ENCODE measurements around the gene CRB3. TPM values are rescaled to one million over a fixed set of nuclear protein-coding genes. Genes with fewer than 3 reads are reported as not detected.
"Not testable (repeated sequence)": the region's sequence is repeated elsewhere in the genome, so short reads cannot be mapped to it uniquely, and the experiment has no call there.

Gene CRB3
- polyA plus RNA-seq, 6 donors from 2014 or later: 0.88 to 1.6 TPM; not detected in 4

DNA sequence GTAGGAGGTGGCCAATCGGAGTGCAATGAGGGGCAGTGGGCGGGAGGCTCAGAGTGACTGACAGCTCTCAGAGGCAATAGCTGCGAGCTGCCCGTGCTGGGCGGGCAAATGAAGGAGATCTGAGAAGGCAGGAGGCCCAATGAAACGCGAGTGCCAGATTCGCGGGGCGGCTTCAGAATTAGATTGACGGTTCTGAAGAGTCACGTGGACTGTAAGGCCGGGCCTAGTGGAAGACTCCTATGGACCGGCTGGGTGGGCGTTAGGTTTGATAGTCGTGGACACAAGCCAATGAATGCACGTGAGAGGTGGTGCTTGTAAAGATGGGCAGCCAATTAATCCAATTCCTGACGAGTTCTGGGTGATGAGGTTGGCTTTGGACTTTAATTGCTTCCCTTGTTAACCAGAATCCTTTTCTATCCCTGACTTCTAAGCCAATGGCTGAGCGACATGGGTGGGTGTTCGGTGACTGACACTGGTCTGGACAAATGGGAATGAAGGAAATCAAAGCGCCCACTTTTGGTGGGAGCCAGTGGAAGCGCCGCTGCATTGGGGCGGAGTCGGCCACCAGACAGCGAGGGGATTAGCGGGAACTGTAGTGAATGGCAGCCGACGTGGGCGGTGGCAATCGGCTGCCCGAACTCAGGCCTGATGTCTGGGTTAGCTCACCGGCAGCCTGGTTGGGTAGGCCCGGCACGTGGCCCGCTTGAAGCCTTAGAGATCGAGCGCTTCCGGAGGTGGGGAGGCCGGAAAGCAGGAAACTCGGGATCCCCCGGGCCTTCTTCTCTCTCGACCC is 38.9 kb upstream of the CRB3 start:
- H3K4me3 Mint-ChIP-seq: peak overlapping the region; percentile 56 to 94 (median 86)
- H3K36me3 Mint-ChIP-seq: no peaks in the 10 kb centered on the region
- H3K27me3 Mint-ChIP-seq: peaks cover 0 to 6% (median 0%) of the 10 kb centered on the region in 3 donors
- DNase-seq (peak; percentile 99), ATAC-seq (ENCODE audit: low read depth in 2 of 2) (peak; percentile 82 to 85)
- peaks cover 35 to 39% (median 37%) of the 10 kb centered on the region in 3 donors for H3K4me1 Mint-ChIP-seq
- H3K27ac Mint-ChIP-seq: peak overlapping the region; percentile 76 to 99 (median 89)
- H3K9me3 Mint-ChIP-seq: peaks cover 0 to 4% (median 0%) of the 10 kb centered on the region in 7 donors

DNA sequence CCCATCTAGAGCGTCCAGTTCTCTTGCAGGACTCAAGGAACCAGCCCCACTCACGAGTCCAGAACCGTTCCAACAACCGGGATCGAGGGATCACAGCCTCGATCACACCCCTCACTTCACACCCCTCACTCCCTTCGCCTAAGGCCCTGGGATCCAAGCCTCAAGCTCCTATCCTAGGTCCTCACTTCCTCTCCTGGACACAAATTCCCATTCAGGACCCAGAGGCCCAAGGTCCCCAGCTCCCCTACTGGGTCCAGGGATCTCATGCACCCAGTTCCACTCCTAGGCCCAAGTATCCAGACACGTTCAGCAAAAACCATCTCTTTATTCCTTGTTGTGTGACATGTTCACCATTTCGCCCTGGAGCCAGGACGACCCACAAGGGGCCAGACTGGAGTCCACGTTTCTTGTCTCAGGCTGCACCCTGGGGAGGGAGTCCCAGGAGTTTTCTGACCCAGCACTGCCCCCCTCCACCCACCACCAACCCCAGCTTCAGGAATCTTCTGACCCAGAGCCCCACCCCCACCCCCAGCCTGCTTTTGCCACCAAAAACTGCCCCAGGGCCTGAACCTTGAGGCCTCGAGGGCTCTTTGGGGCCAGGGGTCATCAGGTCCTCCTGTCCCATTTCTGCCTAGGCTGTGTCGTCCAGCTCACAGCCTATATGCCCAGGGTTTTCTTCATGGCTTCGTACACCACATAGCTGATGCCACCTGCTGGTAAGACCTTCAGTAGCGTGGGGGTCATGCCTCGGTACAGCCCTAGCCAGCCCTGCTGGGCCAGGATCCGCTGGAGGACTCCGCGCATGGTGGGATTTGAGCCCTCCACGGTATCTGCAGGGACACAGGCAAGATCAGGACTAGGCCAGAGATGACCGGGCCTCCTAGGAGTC is 38.1 kb upstream of the CRB3 start:
- Mint-ChIP-seq H3K36me3 (no peaks in the 10 kb centered on the region), H3K27ac (peak overlapping the region; percentile 76 to 99 (median 89)), H3K27me3 (peaks cover 0 to 6% (median 0%) of the 10 kb centered on the region in 3 donors), H3K4me3 (peak overlapping the region in 7 of 8 donors; percentile 56 to 94 (median 86)), H3K9me3 (peaks cover 0 to 4% (median 0%) of the 10 kb centered on the region in 7 donors), H3K4me1 (peaks cover 35 to 39% (median 37%) of the 10 kb centered on the region in 3 donors)
- no peak for ATAC-seq (ENCODE audit: low read depth in 2 of 2)
- no peak for DNase-seq

DNA sequence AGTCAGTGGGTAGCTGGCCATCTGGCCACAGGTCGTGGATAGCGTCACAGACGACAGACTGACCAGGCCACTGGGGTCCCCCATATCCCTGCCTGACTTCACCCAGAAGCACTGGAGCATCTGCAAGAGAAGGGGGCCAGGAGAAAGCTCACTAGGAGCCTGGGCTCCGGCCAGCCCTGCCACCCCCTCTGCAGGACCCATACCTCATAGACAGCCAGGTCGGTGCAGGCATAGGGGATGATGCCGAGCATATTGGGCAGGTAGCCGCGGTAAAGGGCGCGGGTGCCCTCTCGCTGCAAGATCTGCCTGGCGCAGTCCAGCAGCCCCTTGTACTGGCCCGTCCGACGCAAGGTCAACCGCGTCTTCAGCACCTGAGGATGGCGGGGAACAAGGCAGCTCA is 36.9 kb upstream of the CRB3 start:
- Mint-ChIP-seq H3K4me1 (peaks cover 27 to 38% (median 31%) of the 10 kb centered on the region in 3 donors), H3K27ac (no peak overlapping the region), H3K9me3 (peaks cover 0 to 4% (median 0%) of the 10 kb centered on the region in 7 donors), H3K27me3 (peaks cover 0 to 15% (median 8%) of the 10 kb centered on the region in 3 donors), H3K36me3 (no peaks in the 10 kb centered on the region), H3K4me3 (no peak overlapping the region)
- ATAC-seq (ENCODE audit: low read depth in 2 of 2) (no peak), DNase-seq (no peak)

DNA sequence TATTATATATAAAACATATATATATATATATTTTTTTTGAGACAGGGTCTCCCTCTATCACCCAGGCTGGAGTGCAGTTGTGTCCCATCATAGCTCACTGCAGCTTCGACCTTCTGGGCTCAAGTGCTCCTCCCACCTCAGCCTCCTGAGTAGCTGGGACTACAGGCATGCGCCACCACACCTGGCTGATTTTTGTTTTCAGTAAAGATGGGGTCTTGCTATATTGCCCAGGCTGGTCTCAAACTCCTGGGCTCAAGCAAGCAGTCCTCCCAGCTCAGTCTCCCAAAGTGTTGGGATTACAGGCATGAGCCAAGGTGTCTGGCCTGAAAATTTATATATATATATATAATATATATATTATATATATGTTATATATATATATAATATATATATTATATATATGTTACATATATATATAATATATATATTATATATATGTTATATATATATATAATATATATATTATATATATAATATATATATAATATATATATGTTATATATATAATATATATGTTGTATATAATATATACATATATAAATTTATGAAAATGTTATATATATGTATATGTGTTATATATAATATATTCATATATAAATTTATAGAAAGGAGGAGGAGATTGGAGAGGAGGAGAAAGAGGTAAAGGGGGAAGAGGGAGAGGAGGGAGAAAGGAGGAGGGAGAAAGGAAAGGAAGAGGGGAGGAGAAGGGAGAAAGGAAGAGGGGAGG is 35.2 kb upstream of the CRB3 start:
- not testable (repeated sequence) for DNase-seq; H3K27ac Mint-ChIP-seq; H3K9me3 Mint-ChIP-seq; ATAC-seq (ENCODE audit: low read depth in 2 of 2); H3K36me3 Mint-ChIP-seq; H3K4me3 Mint-ChIP-seq
- peaks cover 10 to 21% (median 14%) of the 10 kb centered on the region in 3 donors for H3K4me1 Mint-ChIP-seq
- peaks cover 0 to 15% (median 8%) of the 10 kb centered on the region in 3 donors for H3K27me3 Mint-ChIP-seq

DNA sequence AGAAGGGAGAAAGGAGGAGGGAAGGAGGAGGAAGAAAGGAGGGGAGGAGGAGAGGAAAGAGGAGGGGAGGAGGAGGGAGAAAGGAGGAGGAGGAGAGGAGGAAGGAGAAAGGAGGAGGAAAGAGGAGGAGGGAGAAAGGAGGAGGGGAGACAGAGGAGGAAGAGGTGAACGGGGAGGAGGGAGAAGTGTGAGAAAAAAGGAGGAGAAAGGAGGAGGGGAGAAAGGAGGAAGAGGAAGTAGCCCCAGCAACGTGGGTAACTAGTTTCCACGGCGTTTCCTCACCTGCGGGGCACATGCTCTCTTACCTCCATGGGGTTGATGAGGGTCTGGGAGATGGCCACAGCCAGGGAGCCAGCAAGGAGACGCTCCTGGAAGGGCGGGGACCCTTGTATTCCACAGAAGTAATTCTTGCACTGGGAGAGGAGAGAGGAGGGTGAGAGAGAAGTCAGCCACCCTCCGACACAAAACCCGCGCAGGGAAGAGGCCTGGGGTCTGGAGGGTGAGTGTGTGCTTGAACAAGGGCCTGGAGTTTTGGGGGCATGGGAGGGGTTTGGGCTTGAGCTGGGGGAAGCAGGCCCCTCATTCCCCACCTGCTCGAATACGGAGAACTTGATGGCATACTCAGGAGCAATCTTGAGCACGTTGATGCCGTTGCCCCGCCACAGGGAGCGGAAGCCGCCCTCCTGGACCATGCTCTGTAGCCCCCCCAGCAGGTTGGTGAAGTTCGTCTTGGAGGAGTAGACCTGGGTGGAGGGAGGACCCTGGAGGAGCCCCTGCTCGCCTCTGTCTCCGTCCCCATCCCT is 34.5 kb upstream of the CRB3 start:
- H3K4me3 Mint-ChIP-seq: no peak overlapping the region
- no peak overlapping the region for H3K27ac Mint-ChIP-seq
- no peaks in the 10 kb centered on the region for H3K36me3 Mint-ChIP-seq
- ATAC-seq (ENCODE audit: low read depth in 2 of 2) (no peak), DNase-seq (no peak)
- peaks cover 0 to 15% (median 8%) of the 10 kb centered on the region in 3 donors for H3K27me3 Mint-ChIP-seq
- peaks cover 10 to 20% (median 14%) of the 10 kb centered on the region in 3 donors for H3K4me1 Mint-ChIP-seq
- peaks cover 0 to 4% (median 0%) of the 10 kb centered on the region in 7 donors for H3K9me3 Mint-ChIP-seq

DNA sequence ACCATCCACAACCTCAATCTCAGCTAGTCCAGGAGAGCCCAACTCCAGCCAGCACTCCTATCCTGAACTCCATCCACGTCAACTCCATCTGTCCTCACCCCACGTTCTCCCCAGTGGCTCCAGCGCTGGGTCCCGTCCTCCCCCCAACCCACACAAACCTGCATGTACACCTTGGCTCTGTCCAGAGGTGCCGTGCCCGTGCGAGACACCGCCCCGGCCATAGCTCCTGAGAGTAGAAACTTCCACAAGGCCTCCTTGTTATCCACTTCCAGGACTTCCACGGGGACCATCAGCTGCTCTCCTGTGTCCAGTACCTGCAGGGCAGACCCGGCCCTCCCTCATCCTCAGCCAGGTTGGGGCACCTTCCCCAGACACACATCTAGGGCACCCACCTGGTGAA is 32.2 kb upstream of the CRB3 start:
- Mint-ChIP-seq H3K4me3 (peak overlapping the region in 1 of 8 donors; percentile 2), H3K36me3 (no peaks in the 10 kb centered on the region), H3K27ac (peak overlapping the region in 1 of 6 donors; percentile 73), H3K27me3 (peaks cover 0 to 15% (median 8%) of the 10 kb centered on the region in 3 donors), H3K4me1 (peaks cover 0 to 9% (median 5%) of the 10 kb centered on the region in 3 donors), H3K9me3 (peaks cover 0 to 2% (median 0%) of the 10 kb centered on the region in 7 donors)
- DNase-seq: no peak
- no peak for ATAC-seq (ENCODE audit: low read depth in 2 of 2)

DNA sequence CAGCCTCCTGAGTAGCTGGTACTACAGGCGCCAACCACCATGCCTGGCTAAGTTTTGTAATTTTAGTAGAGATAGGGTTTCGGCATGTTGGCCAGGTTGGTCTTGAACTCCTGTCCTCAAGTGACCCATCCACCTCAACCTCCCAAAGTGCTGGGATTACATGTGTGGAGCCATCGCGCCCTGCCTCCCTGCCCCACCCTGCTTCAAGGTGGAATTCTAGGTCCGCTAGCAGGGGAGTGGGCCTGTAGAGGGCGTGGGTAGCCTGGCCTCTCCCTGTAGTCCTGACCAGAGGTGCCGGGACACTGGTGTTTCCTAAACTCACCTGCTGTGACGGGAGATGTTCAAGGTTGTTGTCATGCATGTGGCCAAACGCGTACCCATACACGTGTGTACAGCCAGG is 30.9 kb upstream of the CRB3 start:
- H3K27me3 Mint-ChIP-seq: peaks cover 0 to 10% (median 8%) of the 10 kb centered on the region in 3 donors
- no peak for DNase-seq
- no peak overlapping the region for H3K4me3 Mint-ChIP-seq
- H3K36me3 Mint-ChIP-seq: no peaks in the 10 kb centered on the region
- ATAC-seq (ENCODE audit: low read depth in 2 of 2): no peak
- H3K4me1 Mint-ChIP-seq: peaks cover 0 to 9% (median 5%) of the 10 kb centered on the region in 3 donors
- H3K27ac Mint-ChIP-seq: no peak overlapping the region
- H3K9me3 Mint-ChIP-seq: peaks cover 0 to 2% (median 0%) of the 10 kb centered on the region in 7 donors

DNA sequence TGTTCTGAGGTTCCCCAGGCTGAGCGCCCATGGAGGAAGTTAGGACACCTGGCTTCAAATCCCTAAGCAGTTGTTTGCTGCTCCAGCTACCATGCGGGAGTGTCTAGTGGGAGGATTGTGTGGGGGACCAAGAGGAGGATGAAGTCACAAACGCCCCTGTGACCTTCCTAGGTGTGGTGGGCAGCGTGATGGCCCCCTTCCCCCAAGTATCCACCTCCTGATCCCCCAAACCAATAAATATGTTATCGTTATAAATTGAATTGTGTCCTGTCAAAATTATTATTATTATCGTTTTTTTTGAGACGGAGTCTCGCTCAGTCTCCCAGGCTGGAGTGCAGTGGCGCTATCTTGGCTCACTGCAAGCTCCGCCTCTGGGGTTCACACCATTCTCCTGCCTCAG is 30.4 kb upstream of the CRB3 start, which contains the start of gene SLC25A41:
Gene SLC25A41, minus strand, starts transcription at position 101 of the 400 bp plus-strand sequence. Its CDS starts 70 bp downstream, at position 31.
- no peak for DNase-seq
- peaks cover 0 to 9% (median 5%) of the 10 kb centered on the region in 3 donors for H3K4me1 Mint-ChIP-seq
- peaks cover 0 to 15% (median 8%) of the 10 kb centered on the region in 3 donors for H3K27me3 Mint-ChIP-seq
- no peak within 1 kb of the TSS for H3K27ac Mint-ChIP-seq
- H3K36me3 Mint-ChIP-seq: no peaks in the 10 kb centered on the region
- H3K9me3 Mint-ChIP-seq: peaks cover 0 to 2% (median 0%) of the 10 kb centered on the region in 7 donors
- no peak for ATAC-seq (ENCODE audit: low read depth in 2 of 2)
- peak within 1 kb of the TSS in 1 of 8 donors; percentile 15 for H3K4me3 Mint-ChIP-seq

DNA sequence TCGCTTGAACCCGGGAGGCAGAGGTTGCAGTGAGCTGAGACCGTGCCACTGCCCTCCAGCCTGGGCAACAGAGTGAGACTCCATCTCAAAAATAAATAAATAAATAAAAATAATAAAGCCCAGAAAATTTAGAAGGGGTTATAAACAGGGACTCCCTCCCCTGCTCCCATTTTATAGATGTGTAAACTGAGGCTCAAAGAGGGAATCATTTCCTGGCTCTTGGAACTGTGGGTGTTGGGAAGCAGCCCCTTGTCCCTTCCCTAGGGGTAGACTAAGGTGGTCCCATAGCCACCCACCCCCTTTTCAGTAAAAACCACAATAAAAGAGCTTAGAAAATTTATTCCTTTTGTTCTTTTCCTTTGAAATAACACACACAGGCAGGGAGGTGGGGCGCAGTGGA is 24.3 kb upstream of the CRB3 start:
- H3K27ac Mint-ChIP-seq: no peak overlapping the region
- no peaks in the 10 kb centered on the region for H3K36me3 Mint-ChIP-seq
- ATAC-seq (ENCODE audit: low read depth in 2 of 2) (no peak), DNase-seq (no peak)
- H3K4me3 Mint-ChIP-seq: no peak overlapping the region
- H3K9me3 Mint-ChIP-seq: peaks cover 0 to 1% (median 0%) of the 10 kb centered on the region in 7 donors
- peaks cover 0 to 3% (median 0%) of the 10 kb centered on the region in 3 donors for H3K4me1 Mint-ChIP-seq
- H3K27me3 Mint-ChIP-seq: peaks cover 0 to 9% (median 0%) of the 10 kb centered on the region in 3 donors

DNA sequence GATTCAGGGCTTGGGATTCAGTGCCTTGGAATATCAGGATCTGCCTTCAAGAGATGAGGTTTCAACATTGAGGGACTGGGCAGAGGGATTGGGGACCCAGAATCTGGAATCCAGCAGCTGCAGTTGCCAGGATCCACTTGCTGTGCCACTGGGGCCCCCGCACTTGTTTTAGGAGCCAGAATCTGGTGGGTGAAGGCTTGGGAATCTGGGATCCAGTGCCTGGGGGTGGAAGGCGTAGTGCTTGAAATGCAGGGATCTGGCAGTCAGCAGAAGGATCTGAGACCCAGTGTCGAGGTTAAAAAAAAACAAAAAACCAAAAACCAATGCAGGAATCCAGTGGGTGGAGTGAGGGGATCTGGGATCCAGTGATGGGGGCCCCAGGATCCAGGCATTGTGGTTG is 23.2 kb upstream of the CRB3 start:
- DNase-seq (no peak), ATAC-seq (ENCODE audit: low read depth in 2 of 2) (no peak)
- Mint-ChIP-seq H3K4me3 (no peak overlapping the region), H3K27me3 (peaks cover 0 to 9% (median 0%) of the 10 kb centered on the region in 3 donors), H3K36me3 (peaks cover 0 to under 1% of the 10 kb centered on the region in 2 donors), H3K27ac (peak overlapping the region in 2 of 6 donors; percentile 24 to 30), H3K4me1 (peaks cover 0 to 3% (median 0%) of the 10 kb centered on the region in 3 donors), H3K9me3 (peaks cover 0 to 2% (median 0%) of the 10 kb centered on the region in 7 donors)

DNA sequence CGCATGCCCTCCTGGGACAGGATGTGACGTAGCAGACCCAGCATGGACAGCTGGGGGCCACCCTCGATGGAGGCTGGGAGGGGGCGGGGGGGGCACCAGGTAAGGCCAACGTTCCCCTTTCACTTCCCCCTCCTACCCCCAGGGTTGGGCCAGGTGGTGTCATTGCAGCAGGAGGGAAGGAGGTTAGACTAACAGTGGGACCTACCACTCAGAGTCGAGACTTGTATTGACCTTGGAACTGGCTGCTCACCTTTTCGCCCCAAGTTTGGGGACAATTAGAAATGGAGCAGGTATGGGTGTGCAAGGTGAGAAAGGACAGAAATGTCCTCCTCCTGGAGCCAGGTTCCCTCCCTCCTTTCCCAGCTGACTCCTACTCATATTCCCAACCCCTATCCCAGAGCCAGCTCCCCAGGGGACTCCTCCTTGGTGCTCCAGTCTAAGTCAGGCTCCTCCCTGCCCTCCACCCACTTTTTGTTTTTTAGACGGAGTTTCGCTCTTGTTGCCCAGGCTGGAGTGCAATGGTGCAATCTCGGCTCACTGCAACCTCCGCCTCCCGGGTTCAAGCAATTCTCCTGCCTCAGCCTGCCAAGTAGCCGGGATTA is 21.9 kb upstream of the CRB3 start:
- Mint-ChIP-seq H3K36me3 (peaks cover 7 to 10% of the 10 kb centered on the region in 2 donors), H3K27me3 (peaks cover 0 to 9% (median 0%) of the 10 kb centered on the region in 3 donors), H3K4me1 (peaks cover 0 to 3% (median 0%) of the 10 kb centered on the region in 3 donors), H3K4me3 (no peak overlapping the region), H3K9me3 (peaks cover 0 to 5% (median 1%) of the 10 kb centered on the region in 7 donors), H3K27ac (no peak overlapping the region)
- DNase-seq (no peak), ATAC-seq (ENCODE audit: low read depth in 2 of 2) (no peak)

All from naive B cell (primary cell).